Fibroblast of peridontal ligament (primary cell): Measurements from ENCODE around the gene ZNF362.

Experiments used
- DNase-seq: peaks from one replicate; pipeline ENCODE4 v3.0.0-alpha.2; 2010; ENCODE audit errors: extremely low read depth

ZNF362 gene

GRCh38 chr1:33244143-33244808 lies 12.0 kb upstream of the ZNF362 start:
- DNase-seq: peak; percentile 40

GRCh38 chr1:33244809-33245186 lies 11.5 kb upstream of the ZNF362 start:
- DNase-seq: no peak

DNA sequence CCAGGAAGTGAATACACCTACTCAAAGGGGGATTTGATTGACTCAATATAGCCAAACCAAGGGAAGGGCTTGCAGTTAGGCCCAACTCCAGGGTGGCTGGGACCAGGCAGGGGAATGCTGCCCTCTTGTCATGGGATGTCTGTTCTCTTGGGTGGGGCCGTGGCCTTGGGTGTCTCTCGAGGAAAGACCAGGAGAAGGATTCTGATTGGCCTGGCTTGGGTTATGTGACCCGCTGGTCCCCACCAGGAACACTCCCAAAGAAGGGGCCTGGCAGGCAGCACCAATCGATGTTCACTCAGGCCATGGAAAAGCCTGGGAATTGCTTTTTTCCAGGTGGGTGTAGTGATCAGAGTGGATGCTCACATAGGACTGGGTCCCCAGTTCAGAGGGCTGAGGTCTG lies 10.1 kb upstream of the ZNF362 start:
- no peak for DNase-seq

DNA sequence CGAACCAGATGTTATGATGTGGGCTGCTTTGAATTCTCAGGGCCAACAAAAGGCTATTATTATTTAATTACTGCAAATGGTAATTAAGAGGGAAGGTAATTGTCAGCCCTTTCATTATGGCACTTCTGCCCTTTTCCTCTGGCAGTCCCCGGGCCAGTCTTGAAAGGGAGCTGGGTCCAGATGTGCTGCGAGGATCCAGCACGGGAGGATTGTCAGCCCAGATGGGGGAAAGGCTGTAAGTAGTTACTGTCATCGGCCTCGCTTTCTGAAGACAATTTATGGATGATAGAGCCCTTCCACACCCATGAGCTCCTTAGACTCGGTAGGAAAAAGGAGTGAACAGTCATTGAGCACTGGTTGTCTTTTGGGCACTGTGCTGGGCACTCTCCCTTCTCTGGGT lies 8.7 kb upstream of the ZNF362 start:
- DNase-seq: no peak

DNA sequence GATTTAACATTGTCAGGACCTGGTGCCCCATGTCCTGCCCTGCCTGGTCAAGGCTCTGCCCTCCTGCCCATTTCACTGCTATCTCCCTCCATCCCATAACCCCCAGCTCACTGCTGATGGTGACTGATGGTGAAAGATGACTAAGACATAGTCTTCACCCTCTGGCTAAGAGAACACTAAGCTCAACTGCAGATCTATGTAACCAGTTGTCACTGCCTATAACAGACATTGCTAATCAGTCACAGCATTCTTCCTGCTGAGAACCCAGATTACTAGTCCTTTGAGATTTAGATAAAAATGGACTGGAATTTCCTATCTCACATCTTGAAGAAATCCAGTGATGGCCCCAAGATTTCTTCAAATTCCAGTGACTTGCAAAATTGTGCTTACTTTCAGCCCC lies 8.0 kb upstream of the ZNF362 start:
- DNase-seq: no peak

DNA sequence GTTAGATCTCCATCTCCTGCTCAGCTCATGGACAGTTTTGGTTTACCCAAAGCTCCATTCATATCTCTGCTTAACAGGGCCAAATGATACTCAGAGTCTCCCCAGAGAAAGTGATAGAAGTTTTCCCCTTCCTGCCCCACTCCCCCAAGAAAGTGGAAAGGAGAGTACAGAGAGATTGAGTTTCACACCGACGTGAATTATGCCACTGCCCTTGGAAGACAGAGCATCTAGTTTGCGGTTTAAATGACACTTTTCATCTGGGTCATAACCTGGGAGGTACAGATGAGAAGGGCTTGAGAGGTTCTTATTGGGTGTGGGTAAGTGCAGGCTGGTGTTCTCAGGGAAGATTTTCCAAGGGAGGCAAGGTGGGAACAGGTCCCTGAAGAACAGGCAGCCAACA lies 6.9 kb upstream of the ZNF362 start:
- DNase-seq: no peak

DNA sequence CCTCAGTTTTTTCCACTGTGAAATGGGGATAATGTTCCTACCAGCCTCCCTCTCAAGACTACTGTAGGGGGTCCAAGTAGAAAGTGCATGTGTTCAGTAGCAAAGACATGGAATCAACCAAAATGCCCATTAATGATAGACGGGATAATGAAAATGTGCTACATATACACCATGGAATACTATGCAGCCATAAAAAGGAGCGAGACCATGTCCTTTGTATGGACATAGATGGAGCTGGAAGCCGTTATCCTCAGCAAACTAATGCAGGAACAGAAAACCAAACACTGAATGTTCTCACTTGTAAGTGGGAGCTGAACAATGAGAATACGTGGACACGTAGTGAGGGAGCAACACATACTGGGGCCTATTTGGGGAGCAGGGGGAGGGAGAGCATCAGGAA lies 6.1 kb upstream of the ZNF362 start:
- DNase-seq: no peak

- DNase-seq: no peak
These were observed 5.6 kb upstream of the ZNF362 start for GRCh38 chr1:33250724-33251123.

GRCh38 chr1:33254491-33254890 lies 1.8 kb upstream of the ZNF362 start:
- DNase-seq: no peak

- peak; percentile 31 for DNase-seq
These were observed 708 bp upstream of the ZNF362 start for GRCh38 chr1:33255347-33256220.

GRCh38 chr1:33256221-33256470 lies 146 bp upstream of the ZNF362 start:
- DNase-seq: no peak

GRCh38 chr1:33257207-33257771 lies 997 bp downstream of the ZNF362 start:
- DNase-seq: peak; percentile 17

DNA sequence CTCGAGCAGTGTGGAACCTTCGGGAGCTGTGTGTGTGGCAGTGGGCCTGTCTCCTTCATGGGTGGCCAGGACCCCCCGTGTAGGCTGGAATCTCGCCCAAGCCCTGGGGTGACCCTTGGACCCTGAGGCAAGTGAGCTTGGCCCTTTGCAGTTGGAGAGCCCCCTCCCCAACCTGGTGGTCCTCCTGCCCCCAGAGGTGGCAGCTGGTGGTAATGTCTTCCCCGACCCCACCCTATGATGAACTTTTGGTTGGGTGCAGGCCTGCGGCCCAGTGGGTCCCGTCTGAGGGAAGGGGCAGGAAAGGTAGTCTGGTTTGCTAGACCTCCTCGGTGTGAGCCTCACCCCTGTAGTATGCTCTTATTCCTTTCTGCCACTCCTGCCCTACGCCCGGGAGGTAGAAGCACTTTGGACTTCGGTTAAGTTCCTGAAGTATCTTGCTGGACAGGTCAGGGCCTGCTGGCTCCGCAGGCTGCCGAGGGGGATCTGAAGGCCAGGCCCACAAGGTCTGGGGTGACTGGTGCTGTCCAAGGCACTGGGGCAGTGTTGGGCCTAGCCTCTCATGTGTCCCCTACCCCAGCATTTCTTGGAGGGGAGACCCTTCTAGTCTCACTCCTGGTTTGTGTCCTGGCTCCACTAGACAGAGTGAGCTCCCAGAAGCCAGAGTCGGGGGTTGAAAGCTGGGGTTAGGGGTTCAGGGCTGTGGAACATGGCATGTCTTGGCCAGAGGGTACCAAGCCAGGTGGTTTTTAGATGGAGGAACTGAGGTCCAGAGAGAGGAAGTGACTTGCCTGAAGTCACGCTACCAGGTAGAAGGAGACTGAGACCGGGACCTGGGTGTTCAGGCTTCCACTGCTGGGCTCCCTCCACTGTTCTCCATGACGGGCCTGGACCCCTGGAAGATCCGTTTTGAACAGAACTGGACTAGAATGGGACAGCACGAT lies 1.8 kb downstream of the ZNF362 start:
- DNase-seq: peak; percentile 8

GRCh38 chr1:33258788-33259274 lies 2.5 kb downstream of the ZNF362 start:
- no peak for DNase-seq

DNA sequence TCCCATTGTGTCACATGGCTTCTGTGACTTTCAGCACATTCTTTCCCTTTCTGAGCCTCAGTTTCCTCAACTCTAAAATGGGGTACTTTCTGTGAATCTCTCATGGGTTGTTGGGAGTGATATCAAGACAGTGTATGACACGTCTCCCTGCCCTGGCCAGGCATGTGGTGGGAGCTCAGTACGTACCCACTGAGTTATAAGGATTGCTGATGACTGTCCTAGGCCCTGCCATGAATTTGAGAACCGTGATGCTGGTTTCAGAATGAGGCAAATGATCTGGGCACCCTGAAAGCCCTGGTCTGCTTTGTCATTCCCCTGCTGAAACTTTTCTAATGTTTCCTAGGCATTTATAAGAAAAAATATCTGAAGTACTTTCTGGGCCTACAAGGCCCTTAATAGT lies 3.6 kb downstream of the ZNF362 start:
- no peak for DNase-seq

- DNase-seq: no peak
These were observed 4.1 kb downstream of the ZNF362 start for GRCh38 chr1:33260439-33260838.

DNA sequence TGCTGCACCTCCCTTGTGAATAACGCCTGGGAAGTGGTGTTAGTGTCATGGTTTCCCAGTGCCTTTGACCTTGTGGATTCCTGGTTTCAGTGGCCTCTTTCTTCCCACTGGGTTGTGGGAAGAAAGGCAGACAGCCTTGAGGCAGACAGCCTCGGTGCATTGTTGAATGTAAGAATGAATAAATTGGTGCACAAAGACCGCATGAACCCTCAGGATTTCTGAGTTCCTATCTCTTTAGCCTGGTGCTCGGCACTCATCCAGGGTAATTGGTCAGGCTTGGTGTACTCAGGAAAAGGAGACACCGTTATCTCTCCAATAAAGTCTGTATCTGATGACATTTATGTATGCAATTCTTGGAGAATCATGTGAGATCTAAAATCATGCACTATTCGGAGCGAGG lies 5.1 kb downstream of the ZNF362 start:
- DNase-seq: peak; percentile 5

DNA sequence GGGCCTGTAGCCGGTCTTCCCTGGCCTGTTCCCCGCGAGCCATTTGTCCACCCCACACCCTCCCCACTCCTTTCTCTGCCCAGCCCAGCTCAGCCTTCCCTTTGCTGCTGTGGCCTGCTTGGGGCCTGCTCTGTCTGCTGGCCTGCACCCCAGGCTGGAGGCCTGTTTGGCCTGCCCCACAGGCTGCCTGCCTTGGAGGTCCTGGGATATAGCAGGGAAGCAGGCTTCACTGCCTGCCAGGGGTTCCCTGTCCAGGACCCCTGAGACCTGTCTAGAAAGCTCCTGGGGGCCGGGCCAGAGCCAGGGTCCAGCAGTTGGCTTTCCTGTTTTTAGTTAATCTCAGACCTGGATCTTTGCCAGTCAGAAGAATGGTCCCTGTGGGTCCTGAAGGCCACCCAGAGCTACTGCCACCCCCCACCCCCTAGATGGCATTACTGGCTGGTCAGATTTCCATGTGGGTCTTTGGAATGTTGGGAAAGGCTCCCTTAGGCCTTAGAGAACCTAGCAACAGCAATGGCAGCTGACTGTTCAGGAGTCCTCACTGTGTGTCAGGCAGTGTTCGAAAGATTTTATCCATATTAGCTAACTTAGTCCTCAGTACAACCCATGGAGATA lies 7.7 kb downstream of the ZNF362 start:
- no peak for DNase-seq

- no peak for DNase-seq
These were observed 9.7 kb downstream of the ZNF362 start for GRCh38 chr1:33265780-33266605.

- no peak for DNase-seq
These were observed 10.5 kb downstream of the ZNF362 start for GRCh38 chr1:33266766-33267165.
